ENCODE measurements around the gene NPC1L1.

The NPC1L1 gene

DNA sequence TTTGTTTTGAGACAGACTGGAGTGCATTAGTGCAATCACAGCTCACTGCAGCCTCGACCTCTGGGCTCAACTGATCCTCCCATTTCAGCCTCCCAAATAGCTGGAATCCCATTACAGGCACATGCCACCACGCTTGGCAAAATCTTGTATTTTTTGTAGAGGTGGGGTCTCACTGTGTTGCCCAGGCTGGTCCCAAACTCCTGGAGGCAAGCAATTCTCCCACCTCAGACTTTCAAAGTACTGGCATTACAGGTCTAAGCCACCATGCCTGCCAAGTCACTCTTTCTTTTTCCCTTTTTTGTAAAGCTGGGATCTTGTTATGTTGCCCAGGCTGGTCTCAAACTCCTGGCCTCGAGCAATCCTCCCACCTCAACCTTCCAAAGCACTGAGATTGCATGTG, 8.3 kb upstream of the NPC1L1 start:
- no peak overlapping the region for H3K27ac ChIP-seq (ENCODE audit: extremely low read depth, low read depth, low read length)
- peak; percentile 78 for TF ChIP-seq ZNF121 (tag by site-specific recombination; IDR thresholded peaks at IDR 0.05)
- TF ChIP-seq, protein P1, sequence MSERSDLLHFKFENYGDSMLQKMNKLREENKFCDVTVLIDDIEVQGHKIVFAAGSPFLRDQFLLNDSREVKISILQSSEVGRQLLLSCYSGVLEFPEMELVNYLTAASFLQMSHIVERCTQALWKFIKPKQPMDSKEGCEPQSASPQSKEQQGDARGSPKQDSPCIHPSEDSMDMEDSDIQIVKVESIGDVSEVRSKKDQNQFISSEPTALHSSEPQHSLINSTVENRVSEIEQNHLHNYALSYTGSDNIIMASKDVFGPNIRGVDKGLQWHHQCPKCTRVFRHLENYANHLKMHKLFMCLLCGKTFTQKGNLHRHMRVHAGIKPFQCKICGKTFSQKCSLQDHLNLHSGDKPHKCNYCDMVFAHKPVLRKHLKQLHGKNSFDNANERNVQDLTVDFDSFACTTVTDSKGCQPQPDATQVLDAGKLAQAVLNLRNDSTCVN (tag by site-specific recombination; optimal IDR thresholded peaks at IDR 0.05), result no peak
- CTCF ChIA-PET, result interaction anchor here (0.6 to 1.2 kb wide), 2 partner anchors 15 to 1822 kb away, joined by 3 to 6 read pairs; no protein-coding TSS in a partner anchor
- no peaks in the 10 kb centered on the region for H3K9me3 ChIP-seq (ENCODE audit: control insufficient read depth, insufficient read depth, low read depth, low read length)
- H3K4me3 ChIP-seq (ENCODE audit: low read depth, low read length), result no peak overlapping the region
- no peaks in the 10 kb centered on the region for H3K36me3 ChIP-seq (ENCODE audit: control insufficient read depth in 2 of 2, insufficient read depth in 1 of 2, low read length in 2 of 2)
- POLR2A ChIA-PET, result interaction anchor here (2.3 kb wide), 1 partner anchor 15 kb away, joined by 7 read pairs; no protein-coding TSS in a partner anchor
- H3K4me1 ChIP-seq (ENCODE audit: control insufficient read depth, insufficient read depth, low read length), result no peaks in the 10 kb centered on the region

DNA sequence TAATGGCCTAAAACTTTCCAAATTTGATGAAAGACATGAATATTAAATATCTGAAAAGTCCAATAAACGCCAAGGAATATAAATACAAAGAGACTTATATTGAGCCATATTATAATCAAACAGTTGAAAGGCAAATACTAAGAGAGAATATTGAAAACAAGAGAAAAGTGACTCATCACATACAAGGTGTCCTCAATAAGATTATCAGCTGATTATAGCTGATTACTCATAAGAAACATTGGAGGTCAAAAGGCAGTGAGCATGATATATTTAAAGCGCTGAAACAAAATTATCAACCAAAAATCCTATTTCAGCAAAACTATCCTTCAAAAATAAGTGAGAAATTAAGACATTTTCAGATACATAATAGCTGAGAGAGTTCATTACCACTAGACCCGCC, 7.8 kb upstream of the NPC1L1 start:
- Histone ChIP-seq H3K4me1 (ENCODE audit: control insufficient read depth, insufficient read depth, low read length) (no peaks in the 10 kb centered on the region), H3K9me3 (ENCODE audit: control insufficient read depth, insufficient read depth, low read depth, low read length) (no peaks in the 10 kb centered on the region), H3K36me3 (ENCODE audit: control insufficient read depth in 2 of 2, insufficient read depth in 1 of 2, low read length in 2 of 2) (no peaks in the 10 kb centered on the region), H3K4me3 (ENCODE audit: low read depth, low read length) (no peak overlapping the region), H3K27ac (ENCODE audit: extremely low read depth, low read depth, low read length) (no peak overlapping the region)
- ChIA-PET POLR2A (interaction anchor here (2.3 kb wide), 1 partner anchor 16 kb away, joined by 7 read pairs; no protein-coding TSS in a partner anchor), CTCF (interaction anchor here (0.6 to 1.2 kb wide), 3 partner anchors 14 to 1822 kb away, joined by 3 to 6 read pairs (median 3); no protein-coding TSS in a partner anchor)
- no peak for TF ChIP-seq ZNF548 (tag by site-specific recombination; IDR thresholded peaks at IDR 0.05)
- TF ChIP-seq ZNF341 (tag by site-specific recombination; IDR thresholded peaks at IDR 0.05; ENCODE audit: low read depth), result no peak
- peak; percentile 78 for TF ChIP-seq ZNF791 (tag by site-specific recombination; IDR thresholded peaks at IDR 0.05)

DNA sequence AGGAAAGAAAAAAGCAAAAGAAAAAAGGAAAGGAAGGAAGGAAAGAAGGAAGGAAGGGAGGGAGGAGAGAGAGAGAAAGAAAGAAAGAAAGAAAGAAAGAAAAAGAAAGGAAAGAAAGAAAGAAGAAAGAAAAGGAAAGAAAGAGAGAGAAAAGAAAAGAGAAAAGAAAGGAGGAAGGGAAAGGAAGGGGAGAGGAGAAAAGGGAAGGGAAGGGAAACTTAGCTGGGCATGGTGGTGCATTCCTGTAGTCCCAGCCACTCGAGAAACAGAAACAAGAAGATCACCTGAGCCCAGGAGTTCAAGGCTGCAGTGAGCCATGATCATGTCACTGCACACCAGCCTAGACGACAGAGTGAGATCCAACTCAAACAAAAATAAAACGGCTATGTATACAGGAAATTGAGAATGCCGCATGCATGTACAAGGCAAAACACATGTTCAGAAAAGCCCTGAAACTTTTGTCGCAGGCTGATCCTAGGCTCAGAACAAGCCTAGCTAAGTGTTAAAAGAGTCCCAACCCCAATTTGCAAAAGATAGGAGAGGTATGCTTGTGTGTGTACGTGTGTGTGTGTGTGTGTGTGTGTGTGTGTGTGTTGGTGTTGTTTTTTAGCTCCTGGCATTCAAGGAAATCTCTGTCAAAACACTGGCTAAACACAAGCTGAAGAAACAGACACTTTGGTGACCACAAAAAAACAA, 6.6 kb upstream of the NPC1L1 start:
- Histone ChIP-seq H3K9me3 (ENCODE audit: control insufficient read depth, insufficient read depth, low read depth, low read length) (no peaks in the 10 kb centered on the region), H3K27ac (ENCODE audit: extremely low read depth, low read depth, low read length) (no peak overlapping the region), H3K36me3 (ENCODE audit: control insufficient read depth in 2 of 2, insufficient read depth in 1 of 2, low read length in 2 of 2) (no peaks in the 10 kb centered on the region), H3K4me1 (ENCODE audit: control insufficient read depth, insufficient read depth, low read length) (no peaks in the 10 kb centered on the region), H3K4me3 (ENCODE audit: low read depth, low read length) (no peak overlapping the region)
- CTCF ChIA-PET, result interaction anchor here (0.7 to 1.7 kb wide), 4 partner anchors 9 to 326 kb away, joined by 3 to 8 read pairs (median 4); no protein-coding TSS in a partner anchor
- TF ChIP-seq ZNF366 (tag by site-specific recombination; conservative IDR thresholded peaks at IDR 0.05) (peak; percentile 97), ZBTB17 (tag by site-specific recombination; IDR thresholded peaks at IDR 0.05) (peak; percentile 35; the same call in 1 of the 2 replicates), ZFHX2 (tag by site-specific recombination; conservative IDR thresholded peaks at IDR 0.05) (no peak), ZNF112 (tag by site-specific recombination; IDR thresholded peaks at IDR 0.05) (0 out of 2 replicates have a peak, but pooled peaks have one; percentile 23), REPIN1 (tag by site-specific recombination; IDR thresholded peaks at IDR 0.05; ENCODE audit: low read depth) (no peak), PRDM1 (tag by site-specific recombination; IDR thresholded peaks at IDR 0.05) (peak; percentile 99), SP7 (tag by site-specific recombination; IDR thresholded peaks at IDR 0.05) (no peak), SALL2 (tag by site-specific recombination; IDR thresholded peaks at IDR 0.05; ENCODE audit: borderline replicate concordance) (no peak)
- TF ChIP-seq, protein P2, sequence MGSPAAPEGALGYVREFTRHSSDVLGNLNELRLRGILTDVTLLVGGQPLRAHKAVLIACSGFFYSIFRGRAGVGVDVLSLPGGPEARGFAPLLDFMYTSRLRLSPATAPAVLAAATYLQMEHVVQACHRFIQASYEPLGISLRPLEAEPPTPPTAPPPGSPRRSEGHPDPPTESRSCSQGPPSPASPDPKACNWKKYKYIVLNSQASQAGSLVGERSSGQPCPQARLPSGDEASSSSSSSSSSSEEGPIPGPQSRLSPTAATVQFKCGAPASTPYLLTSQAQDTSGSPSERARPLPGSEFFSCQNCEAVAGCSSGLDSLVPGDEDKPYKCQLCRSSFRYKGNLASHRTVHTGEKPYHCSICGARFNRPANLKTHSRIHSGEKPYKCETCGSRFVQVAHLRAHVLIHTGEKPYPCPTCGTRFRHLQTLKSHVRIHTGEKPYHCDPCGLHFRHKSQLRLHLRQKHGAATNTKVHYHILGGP (tag by site-specific recombination; IDR thresholded peaks at IDR 0.05), result peak; percentile 75; the same call in 1 of the 2 replicates
- TF ChIP-seq, protein P3, sequence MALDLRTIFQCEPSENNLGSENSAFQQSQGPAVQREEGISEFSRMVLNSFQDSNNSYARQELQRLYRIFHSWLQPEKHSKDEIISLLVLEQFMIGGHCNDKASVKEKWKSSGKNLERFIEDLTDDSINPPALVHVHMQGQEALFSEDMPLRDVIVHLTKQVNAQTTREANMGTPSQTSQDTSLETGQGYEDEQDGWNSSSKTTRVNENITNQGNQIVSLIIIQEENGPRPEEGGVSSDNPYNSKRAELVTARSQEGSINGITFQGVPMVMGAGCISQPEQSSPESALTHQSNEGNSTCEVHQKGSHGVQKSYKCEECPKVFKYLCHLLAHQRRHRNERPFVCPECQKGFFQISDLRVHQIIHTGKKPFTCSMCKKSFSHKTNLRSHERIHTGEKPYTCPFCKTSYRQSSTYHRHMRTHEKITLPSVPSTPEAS (tag by site-specific recombination; IDR thresholded peaks at IDR 0.05), result peak; percentile 59; the same call in 1 of the 2 replicates
- TF ChIP-seq, protein P4, sequence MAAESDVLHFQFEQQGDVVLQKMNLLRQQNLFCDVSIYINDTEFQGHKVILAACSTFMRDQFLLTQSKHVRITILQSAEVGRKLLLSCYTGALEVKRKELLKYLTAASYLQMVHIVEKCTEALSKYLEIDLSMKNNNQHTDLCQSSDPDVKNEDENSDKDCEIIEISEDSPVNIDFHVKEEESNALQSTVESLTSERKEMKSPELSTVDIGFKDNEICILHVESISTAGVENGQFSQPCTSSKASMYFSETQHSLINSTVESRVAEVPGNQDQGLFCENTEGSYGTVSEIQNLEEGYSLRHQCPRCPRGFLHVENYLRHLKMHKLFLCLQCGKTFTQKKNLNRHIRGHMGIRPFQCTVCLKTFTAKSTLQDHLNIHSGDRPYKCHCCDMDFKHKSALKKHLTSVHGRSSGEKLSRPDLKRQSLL (tag by site-specific recombination; IDR thresholded peaks at IDR 0.05), result no peak
- TF ChIP-seq, protein P5, sequence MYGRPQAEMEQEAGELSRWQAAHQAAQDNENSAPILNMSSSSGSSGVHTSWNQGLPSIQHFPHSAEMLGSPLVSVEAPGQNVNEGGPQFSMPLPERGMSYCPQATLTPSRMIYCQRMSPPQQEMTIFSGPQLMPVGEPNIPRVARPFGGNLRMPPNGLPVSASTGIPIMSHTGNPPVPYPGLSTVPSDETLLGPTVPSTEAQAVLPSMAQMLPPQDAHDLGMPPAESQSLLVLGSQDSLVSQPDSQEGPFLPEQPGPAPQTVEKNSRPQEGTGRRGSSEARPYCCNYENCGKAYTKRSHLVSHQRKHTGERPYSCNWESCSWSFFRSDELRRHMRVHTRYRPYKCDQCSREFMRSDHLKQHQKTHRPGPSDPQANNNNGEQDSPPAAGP (tag by site-specific recombination; IDR thresholded peaks at IDR 0.05), result no peak
- TF ChIP-seq, protein P6, sequence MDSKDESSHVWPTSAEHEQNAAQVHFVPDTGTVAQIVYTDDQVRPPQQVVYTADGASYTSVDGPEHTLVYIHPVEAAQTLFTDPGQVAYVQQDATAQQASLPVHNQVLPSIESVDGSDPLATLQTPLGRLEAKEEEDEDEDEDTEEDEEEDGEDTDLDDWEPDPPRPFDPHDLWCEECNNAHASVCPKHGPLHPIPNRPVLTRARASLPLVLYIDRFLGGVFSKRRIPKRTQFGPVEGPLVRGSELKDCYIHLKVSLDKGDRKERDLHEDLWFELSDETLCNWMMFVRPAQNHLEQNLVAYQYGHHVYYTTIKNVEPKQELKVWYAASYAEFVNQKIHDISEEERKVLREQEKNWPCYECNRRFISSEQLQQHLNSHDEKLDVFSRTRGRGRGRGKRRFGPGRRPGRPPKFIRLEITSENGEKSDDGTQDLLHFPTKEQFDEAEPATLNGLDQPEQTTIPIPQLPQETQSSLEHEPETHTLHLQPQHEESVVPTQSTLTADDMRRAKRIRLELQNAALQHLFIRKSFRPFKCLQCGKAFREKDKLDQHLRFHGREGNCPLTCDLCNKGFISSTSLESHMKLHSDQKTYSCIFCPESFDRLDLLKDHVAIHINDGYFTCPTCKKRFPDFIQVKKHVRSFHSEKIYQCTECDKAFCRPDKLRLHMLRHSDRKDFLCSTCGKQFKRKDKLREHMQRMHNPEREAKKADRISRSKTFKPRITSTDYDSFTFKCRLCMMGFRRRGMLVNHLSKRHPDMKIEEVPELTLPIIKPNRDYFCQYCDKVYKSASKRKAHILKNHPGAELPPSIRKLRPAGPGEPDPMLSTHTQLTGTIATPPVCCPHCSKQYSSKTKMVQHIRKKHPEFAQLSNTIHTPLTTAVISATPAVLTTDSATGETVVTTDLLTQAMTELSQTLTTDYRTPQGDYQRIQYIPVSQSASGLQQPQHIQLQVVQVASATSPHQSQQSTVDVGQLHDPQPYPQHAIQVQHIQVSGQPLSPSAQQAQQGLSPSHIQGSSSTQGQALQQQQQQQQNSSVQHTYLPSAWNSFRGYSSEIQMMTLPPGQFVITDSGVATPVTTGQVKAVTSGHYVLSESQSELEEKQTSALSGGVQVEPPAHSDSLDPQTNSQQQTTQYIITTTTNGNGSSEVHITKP (tag by site-specific recombination; IDR thresholded peaks at IDR 0.05), result peak; percentile 22; the same call in 1 of the 2 replicates
- POLR2A ChIA-PET, result interaction anchor here (2.3 kb wide), 1 partner anchor 17 kb away, joined by 7 read pairs; no protein-coding TSS in a partner anchor

Measured in HEK293 (cell line).